Measurements from ENCODE around the gene ELMO1. TPM values are rescaled to one million over a fixed set of nuclear protein-coding genes. Genes with fewer than 3 reads are reported as not detected.

The ELMO1 gene
- total and polyA plus RNA-seq, 2 donors from 2014 or later = 6.0 to 35.4 TPM

- no peak for FAIRE-seq
- Histone ChIP-seq H3K27me3 (ENCODE audit: control insufficient read depth, insufficient read depth, low read length) (no peaks in the 10 kb centered on the region), H3K4me3 (ENCODE audit: low read length in 3 of 3) (no peak overlapping the region), H3K9ac (ENCODE audit: low read length in 3 of 3) (no peak overlapping the region), H3K27ac (ENCODE audit: low read depth in 2 of 2, low read length in 2 of 2) (no peak overlapping the region), H3K4me1 (ENCODE audit: control insufficient read depth in 2 of 3, insufficient read depth in 2 of 3, low read depth in 1 of 3, low read length in 3 of 3) (peaks cover 0 to 6% (median 0%) of the 10 kb centered on the region in 3 donors), H3K9me3 (ENCODE audit: control insufficient read depth in 2 of 3, insufficient read depth in 1 of 3, low read length in 3 of 3) (no peaks in the 10 kb centered on the region), H3K36me3 (ENCODE audit: control insufficient read depth in 2 of 3, insufficient read depth in 3 of 3, low read length in 3 of 3) (no peaks in the 10 kb centered on the region)
- intact Hi-C loops (cut with DNase I) = no loop called here
- DNase-seq = peak in 1 of 5 donors; percentile 26
- no peak for TF ChIP-seq CTCF (IDR thresholded peaks at IDR 0.05; ENCODE audit: borderline replicate concordance, extremely low read depth, insufficient read depth)
Observed at GRCh38 chr7:37109016-37109683, 339.5 kb downstream of the ELMO1 start.

GRCh38 chr7:37108615-37109014 lies 340.0 kb downstream of the ELMO1 start:
- no peak for TF ChIP-seq CTCF (IDR thresholded peaks at IDR 0.05; ENCODE audit: borderline replicate concordance, extremely low read depth, insufficient read depth)
- H3K27me3 ChIP-seq (ENCODE audit: control insufficient read depth, insufficient read depth, low read length) = no peaks in the 10 kb centered on the region
- no peaks in the 10 kb centered on the region for H3K9me3 ChIP-seq (ENCODE audit: control insufficient read depth in 2 of 3, insufficient read depth in 1 of 3, low read length in 3 of 3)
- H3K27ac ChIP-seq (ENCODE audit: low read depth in 2 of 2, low read length in 2 of 2) = no peak overlapping the region
- FAIRE-seq = no peak
- H3K4me3 ChIP-seq (ENCODE audit: low read length in 3 of 3) = no peak overlapping the region
- H3K4me1 ChIP-seq (ENCODE audit: control insufficient read depth in 2 of 3, insufficient read depth in 2 of 3, low read depth in 1 of 3, low read length in 3 of 3) = peaks cover 0 to 6% (median 0%) of the 10 kb centered on the region in 3 donors
- DNase-seq = no peak
- no peak overlapping the region for H3K9ac ChIP-seq (ENCODE audit: low read length in 3 of 3)
- intact Hi-C loops (cut with DNase I) = no loop called here
- H3K36me3 ChIP-seq (ENCODE audit: control insufficient read depth in 2 of 3, insufficient read depth in 3 of 3, low read length in 3 of 3) = no peaks in the 10 kb centered on the region

GRCh38 chr7:37107047-37107750 lies 341.5 kb downstream of the ELMO1 start:
- no peak for DNase-seq
- no peaks in the 10 kb centered on the region for H3K36me3 ChIP-seq (ENCODE audit: control insufficient read depth in 2 of 3, insufficient read depth in 3 of 3, low read length in 3 of 3)
- no peak for FAIRE-seq
- no peak overlapping the region for H3K4me3 ChIP-seq (ENCODE audit: low read length in 3 of 3)
- no peak for TF ChIP-seq CTCF (IDR thresholded peaks at IDR 0.05; ENCODE audit: borderline replicate concordance, extremely low read depth, insufficient read depth)
- H3K9ac ChIP-seq (ENCODE audit: low read length in 3 of 3) = no peak overlapping the region
- intact Hi-C loops (cut with DNase I) = no loop called here
- no peak overlapping the region for H3K27ac ChIP-seq (ENCODE audit: low read depth in 2 of 2, low read length in 2 of 2)
- H3K4me1 ChIP-seq (ENCODE audit: control insufficient read depth in 2 of 3, insufficient read depth in 2 of 3, low read depth in 1 of 3, low read length in 3 of 3) = peaks cover 0 to 6% (median 0%) of the 10 kb centered on the region in 3 donors
- no peaks in the 10 kb centered on the region for H3K27me3 ChIP-seq (ENCODE audit: control insufficient read depth, insufficient read depth, low read length)
- no peaks in the 10 kb centered on the region for H3K9me3 ChIP-seq (ENCODE audit: control insufficient read depth in 2 of 3, insufficient read depth in 1 of 3, low read length in 3 of 3)

All from kidney (tissue), 14 donors.